CD4-positive, alpha-beta T cell treated with Interleukin-6 at 100 ng/mL for 8 hours (primary cell): ENCODE measurements around the gene GDNF.
"Not testable (repeated sequence)": the region's sequence is repeated elsewhere in the genome, so short reads cannot be mapped to it uniquely, and the experiment has no call there.

ENCODE experiments used
- DNase-seq: peaks from one replicate; pipeline ENCODE4 v3.0.0-alpha.2; 2020; ENCODE audit warnings: mixed read lengths, low spot score

Gene GDNF

DNA sequence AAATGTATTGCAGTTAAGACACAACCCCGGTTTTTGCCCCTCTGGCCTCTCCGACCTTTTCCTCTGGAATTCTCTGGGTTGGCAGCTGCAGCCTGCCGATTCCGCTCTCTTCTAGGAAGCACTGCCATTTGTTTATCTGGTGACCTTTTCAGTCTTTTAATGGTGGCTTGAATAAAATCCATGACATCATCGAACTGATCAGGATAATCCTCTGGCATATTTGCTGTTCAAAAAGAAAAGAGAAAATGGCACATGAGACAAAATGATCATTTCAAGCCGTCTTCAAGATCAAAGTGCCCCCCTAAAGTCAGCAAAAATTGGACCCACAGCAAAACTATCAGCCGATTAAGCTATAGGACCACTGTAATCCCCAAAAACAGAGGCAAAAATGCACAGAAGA lies 23.9 kb downstream of the GDNF start:
- DNase-seq, result no peak

DNA sequence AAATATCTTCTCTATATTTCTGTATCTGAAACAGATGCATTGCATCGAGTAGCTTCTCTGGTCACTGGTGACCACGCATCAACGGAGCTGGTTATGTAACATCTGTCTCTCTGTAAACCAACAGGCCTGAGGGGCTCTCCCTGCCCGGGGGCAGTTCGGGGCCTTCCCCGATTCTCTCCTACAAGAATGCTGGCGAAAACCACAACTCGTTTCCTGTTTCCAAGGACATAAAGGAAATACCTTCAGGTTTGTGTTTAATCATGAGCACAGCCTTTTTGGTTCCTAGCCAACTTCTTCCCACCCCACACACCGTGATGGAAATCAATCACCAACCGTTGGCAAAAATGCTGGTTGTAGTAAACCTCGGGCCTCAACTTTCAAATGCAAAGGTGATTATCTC lies 25.1 kb downstream of the GDNF start:
- no peak for DNase-seq

DNA sequence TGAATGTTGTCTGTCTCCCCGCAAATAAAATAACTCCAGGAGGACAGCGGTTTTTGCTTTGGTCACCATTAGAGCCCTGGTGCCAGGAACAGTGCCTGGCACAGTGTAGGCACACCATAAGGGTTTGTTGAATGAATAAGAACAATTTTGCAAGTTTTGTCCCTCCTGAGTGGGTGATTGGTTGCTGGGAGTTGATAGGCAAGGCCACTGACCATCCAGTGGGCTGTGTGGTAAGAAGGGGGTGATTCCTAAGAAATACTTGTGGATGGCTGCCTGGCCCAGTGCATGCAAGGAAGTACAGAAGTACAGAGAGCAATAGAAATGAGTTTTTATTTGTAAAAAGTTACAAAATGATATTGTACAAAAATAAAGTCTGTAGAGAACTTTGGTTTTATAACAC lies 27.5 kb downstream of the GDNF start:
- DNase-seq, result no peak

DNA sequence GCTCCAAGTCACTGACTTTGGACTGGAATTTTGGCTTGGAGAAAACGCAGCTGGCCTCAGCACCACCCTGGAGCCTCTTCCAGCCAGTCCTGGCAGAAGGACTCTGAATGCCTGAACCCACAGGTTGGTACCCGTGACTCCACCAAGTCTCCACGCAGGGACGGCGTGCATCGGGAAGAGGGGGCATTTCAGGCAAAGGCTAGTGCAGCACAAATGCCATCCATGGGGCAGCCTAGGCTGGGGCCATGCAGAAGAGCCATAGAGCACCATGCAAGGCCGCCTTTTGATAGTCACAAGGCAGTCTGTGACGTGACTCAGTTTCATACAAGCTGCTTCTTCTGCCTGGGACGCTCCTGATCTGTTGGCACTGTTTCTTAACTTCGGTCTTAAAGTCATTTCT lies 28.0 kb downstream of the GDNF start:
- DNase-seq, result no peak

DNA sequence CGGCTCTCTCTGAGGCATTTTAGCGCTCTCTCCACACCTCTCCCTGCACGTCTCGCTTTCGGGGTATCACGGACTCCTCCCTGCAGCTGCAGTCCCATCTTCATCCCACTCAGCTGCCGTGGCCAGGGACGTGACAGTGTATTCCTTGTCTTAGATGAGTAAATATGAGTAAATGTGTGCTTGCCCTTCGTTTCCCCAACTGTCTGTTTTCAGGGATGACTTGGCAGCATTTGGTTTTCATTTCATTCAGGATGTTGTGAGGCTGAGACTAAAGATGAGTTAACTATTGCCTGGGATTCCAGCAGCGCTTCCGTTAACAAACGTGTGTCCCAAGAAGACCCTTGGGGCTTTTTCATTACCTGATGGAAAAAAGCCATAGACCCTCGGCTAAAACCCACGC lies 29.5 kb downstream of the GDNF start:
- DNase-seq, result no peak

DNA sequence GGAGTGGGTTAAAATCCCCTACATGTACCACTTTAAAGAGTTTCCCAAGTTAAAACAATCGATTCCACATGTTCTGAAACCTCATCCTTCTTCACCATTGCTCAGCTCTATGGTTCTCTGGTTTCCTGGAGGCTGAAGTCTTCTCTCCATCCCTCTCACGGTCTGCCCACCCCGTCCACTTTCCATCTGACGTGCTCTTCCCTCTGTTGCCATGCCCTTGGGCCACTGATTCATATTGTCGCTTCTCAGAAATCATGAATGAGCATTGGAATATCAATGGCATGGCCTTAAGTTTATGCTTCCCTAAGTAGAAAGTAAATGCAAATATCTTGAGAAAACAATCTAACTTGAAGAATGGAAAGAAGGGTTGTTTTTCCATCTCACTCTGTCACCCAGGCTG lies 30.9 kb downstream of the GDNF start:
- no peak for DNase-seq

DNA sequence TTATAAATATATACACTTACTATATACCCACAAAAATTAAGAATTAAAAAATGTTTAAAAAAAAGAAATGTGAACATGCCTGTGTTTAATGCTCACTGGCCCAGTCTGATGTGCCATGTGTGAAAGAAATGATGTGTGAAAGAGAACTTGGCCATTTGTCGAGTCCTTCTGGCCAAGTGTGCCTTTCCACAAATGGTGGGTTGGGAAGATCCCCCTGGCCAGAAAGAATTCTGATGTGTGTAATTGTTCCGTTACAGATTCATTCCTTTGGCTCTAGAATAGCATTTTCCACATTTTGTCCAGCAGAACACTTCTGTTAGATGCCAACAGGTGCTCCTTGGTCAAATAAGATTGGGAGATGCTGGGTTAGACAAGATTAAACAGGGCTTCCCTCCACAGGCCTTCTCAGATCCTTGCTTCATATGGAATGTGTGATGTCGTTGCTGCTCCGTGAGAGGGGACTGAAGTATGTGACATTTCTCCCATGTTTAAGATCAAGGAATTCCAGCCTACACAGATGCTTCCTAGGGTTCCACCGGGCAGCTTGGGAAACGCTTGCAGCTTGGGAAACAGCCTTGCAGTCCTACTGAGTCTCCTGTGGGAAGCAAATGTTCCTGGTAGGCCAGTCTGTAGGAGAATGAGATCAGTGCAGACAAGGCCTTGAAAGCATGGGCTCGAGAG lies 32.1 kb downstream of the GDNF start:
- no peak for DNase-seq

DNA sequence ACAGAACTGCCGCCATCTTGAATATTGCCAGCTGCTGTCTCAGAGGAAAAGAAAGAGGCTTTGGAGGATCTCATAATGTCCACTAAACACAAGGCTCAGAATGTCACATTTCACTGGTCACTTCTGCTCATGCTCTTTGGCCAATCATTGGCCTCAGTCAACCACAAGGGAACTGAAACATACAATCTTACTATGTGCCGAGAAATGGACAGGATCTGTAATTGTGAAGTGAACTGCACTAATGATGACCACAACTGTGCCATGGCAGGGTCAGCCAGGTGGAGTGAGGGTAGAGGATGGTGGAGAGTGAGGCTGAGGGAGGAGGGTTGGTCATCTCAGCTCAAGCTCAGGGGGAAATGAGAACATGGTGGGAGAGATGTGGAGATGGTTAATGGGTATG lies 32.8 kb downstream of the GDNF start:
- DNase-seq, result no peak

DNA sequence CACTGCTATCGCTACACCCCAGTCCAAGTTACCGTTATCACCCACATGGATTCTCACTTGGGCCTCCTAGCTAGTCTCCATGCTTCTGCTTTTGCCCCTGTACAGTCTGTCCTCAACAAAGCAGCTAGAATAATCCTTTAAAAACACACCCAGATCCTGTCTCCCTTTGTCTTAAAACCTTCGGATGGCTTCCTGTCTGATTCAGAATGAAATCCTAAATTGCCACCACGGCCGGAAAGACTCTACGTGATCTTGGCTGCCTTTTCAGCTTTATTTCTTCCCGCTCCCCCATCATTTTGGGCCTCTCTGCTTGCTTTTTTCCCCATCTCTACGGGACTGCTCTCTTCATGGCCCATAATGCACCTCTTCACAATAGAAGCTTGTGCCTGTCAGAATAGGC lies 33.4 kb downstream of the GDNF start:
- DNase-seq, result no peak

DNA sequence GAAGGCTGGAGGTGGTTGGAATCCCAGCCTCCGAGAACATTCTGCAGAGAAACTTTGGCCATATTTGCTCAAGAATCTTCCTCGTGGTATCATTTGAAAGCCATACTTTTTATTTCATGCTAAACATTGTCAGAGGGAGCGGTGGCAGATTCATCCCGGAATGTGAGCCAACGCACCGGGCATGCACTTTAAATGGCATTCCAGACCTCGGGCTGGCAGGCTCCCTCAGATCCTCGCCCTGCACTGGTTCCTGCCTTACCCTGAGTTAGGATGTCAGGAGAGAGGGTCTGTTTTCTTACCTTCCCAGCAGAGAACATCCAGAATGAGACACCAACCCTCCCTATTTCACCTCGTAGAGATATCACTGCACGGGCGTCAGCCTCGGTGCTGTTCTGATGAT lies 33.8 kb downstream of the GDNF start:
- no peak for DNase-seq

DNA sequence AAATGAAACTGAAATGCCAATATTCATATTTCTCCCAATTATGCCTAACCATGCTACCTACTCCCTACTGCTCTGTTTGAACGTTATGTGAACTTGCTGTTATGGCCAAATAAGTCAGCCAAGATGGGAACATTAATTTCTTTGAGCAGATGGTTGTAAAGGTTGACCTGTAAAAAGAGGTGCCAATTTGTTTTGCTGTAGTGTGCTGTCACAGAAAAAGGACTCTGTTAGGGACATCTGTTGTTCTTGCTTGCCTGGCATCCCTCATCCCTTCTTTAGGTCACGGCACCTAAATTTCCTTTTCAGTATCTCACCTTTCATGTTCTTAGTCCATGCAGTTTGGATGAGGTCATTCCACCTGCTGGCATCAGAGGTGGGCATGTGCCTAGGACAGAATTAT lies 35.4 kb downstream of the GDNF start:
- DNase-seq, result no peak

DNA sequence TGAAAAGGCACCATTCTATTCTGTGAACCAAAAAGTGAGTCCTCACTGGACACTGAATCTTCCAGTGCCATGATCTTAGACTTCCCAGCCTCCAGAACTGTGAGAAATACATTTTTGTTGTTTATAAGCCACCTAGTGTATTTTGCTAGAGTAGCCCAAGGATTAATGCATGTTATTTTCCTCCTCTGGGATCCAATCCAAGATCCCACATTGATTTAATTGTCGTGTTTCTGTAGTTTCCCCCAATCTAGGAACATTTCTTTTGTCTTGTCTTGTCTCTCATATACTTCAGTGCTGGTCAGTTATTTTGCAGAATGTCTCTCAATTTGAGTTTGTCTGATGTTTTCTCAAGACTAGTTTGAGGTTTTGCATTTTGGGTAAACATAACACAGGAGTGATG lies 36.4 kb downstream of the GDNF start:
- DNase-seq, result no peak

DNA sequence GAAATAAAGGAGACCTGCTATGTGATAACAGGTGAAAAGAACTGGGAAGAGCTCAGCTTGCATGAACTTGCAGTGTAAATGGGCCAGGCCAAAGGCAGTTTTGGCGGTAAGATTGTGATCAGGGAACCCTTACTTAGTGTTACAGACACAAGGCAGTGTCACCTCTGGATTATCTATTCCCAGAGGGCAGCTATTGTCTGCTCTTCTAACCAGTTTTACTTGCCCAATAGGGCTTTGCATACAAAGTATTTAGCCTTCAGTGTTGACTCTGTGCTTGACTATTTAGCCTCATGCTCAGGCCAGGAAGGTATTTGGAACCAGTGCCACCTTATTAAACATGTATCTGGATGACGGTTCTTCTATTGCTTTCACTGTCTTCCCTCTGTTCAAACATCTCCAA lies 38.3 kb downstream of the GDNF start:
- DNase-seq, result no peak

DNA sequence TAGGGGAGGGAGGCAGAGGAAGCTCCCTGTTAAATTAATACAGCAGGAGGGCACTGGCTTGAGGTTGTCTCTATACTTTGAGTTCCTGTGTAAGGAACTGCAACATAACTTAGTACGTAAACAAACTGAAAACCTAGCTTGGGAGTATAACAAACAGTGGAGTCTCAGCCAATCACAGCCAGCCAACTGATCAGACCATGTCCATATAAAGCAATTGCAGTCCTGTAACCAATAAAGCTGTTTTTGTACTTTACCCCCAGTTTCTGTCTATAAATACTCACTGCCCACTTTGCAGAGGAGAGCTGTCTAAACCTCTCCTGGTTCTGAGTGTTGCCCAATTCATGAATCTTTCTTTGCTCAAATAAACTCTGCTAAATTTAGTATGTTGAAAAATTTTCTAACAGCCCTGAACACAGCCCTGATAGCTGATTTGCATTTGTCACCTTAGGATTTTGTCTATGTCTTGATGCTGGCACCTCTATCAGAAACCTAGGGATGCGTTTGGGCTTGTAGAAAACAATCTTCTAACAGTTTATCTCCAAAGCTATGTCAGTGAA lies 39.9 kb downstream of the GDNF start:
- DNase-seq, result no peak

DNA sequence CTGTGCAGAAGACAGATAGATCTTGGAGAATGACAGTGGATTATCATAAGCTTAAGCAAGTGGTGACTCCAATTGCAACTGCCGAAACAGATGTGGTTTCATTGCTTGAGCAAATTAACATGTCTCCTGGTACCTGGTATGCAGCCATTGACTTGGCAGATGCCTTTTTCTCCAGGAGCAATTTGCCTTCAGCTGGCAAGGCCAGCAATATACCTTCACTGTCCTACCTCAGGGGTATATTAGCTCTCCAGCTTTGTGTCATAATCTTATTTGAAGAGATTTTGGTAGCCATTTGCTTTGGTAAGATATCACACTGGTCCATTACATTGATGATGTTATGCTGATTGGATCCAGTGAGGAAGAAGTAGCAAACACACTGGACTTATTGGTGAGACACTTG lies 43.4 kb downstream of the GDNF start:
- not testable (repeated sequence) for DNase-seq

DNA sequence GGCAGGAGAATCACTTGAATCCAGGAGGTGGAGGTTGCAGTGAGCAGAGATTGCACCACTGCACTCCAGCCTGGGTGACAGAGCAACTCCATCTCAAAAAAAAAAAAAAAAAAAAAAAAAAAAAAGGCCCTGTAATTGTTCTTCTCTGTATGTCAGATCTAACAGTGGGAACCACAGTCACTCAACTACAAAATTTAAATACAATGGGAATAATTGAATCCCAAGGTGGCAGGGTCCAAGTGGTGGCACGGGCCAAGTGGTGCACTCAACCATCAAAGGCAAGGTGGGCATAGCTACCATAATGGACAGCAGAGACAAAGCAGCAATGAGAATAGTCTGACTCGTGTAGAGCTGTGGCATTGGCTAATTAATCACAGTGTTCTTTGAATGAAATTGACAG lies 44.5 kb downstream of the GDNF start:
- DNase-seq, result not testable (repeated sequence)

DNA sequence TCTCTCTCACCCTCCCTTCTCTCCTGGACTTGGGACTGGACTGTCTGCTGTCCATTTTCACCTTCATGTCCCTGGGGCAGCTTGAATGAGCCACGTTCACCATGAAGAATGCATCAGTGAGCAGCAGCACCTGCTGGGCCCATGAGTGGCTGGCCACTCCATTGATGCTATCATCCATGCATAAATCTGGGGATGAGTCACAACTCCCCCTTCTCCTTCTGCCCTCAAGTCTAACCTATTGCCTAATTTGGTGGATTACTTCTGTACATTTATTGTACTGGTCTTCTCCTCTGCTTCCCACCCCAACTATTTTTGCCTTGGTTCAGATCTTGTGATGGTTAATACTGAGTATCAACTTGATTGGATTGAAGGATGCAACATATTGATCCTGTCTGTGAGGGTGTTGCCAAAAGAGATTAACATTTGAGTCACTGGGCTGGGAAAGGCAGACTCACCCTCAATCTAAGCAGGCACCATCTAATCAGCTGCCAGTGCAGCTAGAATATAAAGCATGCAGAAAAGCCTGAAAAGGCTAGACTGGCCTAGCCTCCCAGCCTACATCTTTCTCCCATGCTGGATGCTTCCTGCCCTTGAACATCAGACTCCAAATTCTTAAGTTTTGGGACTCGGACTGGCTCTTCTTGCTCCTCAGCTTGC lies 46.7 kb downstream of the GDNF start:
- DNase-seq, result no peak

DNA sequence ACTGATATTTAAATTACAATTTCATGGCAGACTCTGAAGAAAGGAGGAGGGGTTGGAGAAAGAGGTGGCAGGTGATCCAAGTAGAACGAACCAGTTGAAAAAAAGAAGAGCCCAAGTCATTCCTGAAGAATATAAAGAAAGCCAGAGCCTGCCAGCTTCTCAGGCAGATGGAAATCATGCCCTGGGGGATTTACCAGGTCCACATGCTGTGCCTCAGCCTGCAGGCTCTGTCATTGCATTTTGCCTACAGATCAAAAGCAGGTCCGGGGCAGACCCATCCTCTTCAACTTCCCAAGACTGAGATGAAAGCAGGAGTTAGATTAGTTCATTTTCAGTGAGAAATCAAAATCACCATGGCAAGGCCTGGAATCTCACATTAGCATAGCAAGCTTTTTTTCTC lies 48.5 kb downstream of the GDNF start:
- no peak for DNase-seq

DNA sequence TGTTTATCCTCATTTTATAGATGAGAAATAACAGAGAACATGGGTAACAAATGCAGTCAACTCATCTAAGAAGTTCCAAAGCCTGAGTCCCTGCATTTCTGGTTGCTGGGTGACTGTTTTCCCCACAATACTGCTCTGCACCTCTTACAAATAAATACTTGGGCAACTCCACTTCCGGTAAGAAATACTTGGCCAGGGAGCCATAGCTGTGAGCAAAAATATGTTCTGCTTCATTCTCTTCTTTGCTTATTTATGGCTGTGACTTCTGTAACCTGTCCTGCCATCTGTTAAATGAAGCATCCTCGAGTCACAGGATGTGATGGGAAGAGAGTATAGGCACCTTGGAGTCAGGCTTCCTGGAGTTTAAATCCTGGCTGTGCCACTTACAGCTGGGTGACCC lies 49.9 kb downstream of the GDNF start:
- no peak for DNase-seq

DNA sequence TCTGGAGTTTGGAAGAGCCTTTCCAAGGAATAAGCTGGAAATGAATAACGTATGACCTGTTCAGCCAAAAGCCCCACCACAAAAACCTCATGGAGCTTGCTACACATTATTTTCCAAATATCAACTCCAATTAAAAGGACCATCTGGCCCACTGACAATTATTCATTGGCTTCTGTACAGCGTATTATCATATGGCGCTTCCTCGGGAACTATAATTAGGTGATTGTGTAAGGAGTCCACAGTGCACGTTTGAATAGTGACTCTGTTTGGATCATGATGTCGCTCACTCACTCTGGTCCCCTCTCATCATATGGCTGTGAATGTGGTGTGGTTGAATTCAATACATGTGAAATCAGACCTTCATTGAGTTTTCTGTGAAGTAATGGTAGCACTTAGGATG lies 52.1 kb downstream of the GDNF start:
- no peak for DNase-seq

DNA sequence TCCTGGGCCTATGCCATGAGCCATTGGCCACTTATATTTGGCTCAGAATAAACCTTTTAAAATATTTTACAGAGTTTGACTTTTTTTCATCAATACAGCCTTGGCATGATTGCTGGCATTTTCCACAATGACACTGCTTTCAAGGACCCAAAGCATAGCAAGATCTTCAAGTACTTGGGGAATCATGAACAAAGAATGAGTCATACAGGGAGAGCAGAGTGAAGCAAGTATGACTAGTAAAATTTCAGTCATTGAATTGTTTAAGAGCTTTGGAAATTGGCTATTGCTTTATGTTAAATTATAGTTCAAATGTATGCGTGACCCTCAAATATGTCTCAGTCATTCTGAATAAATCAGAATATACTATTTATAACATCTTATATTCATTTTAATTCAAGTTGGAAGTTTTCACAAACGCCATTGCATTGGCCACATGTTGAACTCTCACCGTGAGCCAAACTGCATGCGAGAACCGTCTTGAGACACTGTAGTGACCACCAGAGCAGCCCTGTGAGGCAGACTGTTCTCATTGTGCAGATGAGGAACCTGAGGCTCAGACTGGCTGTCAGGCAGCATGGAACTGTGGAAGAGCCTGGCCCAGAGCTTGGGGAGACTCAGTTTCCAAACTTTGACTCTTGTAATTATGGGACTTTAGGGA lies 52.9 kb downstream of the GDNF start:
- no peak for DNase-seq

DNA sequence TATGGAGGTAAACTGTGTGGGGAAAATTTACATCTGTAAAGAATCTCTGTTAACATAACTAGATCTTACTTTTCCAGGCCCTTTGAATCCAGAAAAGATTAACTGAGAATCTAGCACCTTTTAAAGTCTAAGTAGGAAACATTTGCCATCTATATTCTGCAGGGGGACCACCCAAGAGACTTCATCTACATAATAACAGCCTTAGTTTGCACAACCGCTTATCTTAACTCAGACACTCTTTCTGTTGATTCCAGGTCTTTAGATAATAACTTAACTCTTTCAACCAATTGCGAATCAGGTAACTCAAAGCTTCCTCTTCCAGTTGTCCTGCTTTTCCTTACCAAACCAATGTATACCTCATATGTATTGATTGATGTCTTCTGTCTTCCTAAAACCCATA lies 53.4 kb downstream of the GDNF start:
- no peak for DNase-seq

DNA sequence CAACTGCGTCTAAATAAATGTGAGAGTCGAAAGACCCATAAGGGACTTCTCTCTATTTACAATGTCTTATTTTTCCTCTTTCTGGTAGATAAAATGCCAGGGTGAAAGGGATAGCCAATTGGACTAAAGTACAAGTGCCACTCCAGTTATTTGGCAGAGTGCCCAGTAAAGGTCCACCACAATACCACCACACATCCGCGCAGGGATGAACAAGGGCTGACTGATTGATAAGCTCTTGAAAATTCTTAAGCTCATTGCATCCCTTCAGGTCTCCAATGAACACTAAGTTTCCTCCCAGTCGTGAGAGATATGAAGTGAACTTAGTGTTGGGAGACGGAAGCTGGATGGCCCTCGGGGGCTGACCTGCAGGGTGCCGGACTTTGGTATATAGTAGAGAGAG lies 58.4 kb downstream of the GDNF start:
- not testable (repeated sequence) for DNase-seq
